HepG2 (cell line): Measurements from ENCODE around the gene F7. TPM values are rescaled to one million over a fixed set of nuclear protein-coding genes. Genes with fewer than 3 reads are reported as not detected.

ENCODE experiments used
- ATF7 ChIP-seq, 2 experiments: fragments of 450-650 bp in 1 of 2; sonication (generic) in 1 of 2; formaldehyde crosslinking in 1 of 2; IDR thresholded peaks; 2 replicates each; pipeline versions ENCODE4 v1.4.0 to v1.6.1; 2016 to 2020; ENCODE audit warnings: antibody characterized with exemption in 1 of 2, mild to moderate bottlenecking in 1 of 2, missing genetic modification reagents in 1 of 2
- BCL6 ChIP-seq: IDR thresholded peaks from 2 replicates; pipeline ENCODE4 v1.6.1; 2016; ENCODE audit warnings: missing genetic modification reagents, missing compliant biosample characterization
- E2F1 ChIP-seq: sonication (generic); formaldehyde crosslinking; IDR thresholded peaks from 2 replicates; pipeline ENCODE4 v1.5.0; 2020; ENCODE audit warnings: missing genetic modification reagents
- ELF3 ChIP-seq: IDR thresholded peaks from 2 replicates; pipeline ENCODE4 v1.6.1; 2016; ENCODE audit warnings: missing genetic modification reagents, missing compliant biosample characterization
- GABPA ChIP-seq, 2 experiments: IDR thresholded peaks; 2 replicates each; pipeline ENCODE4 v1.6.1; 2011 to 2016; ENCODE audit warnings: low read depth in 2 of 2, low read length in 1 of 2, missing biosample characterization in 1 of 2, missing genetic modification characterization in 1 of 2
- HNRNPK ChIP-seq: fragments of 200-400 bp; formaldehyde crosslinking; IDR thresholded peaks from 2 replicates; pipeline ENCODE4 v1.6.1; 2018; ENCODE audit warnings: low read length, low read depth, moderate library complexity, mild to moderate bottlenecking; ENCODE audit not compliant: poor library complexity, severe bottlenecking
- ISL2 ChIP-seq: sonication (generic); formaldehyde crosslinking; IDR thresholded peaks from 2 replicates; pipeline ENCODE4 v1.5.0; 2020; ENCODE audit warnings: missing genetic modification reagents
- JARID2 ChIP-seq: sonication (generic); formaldehyde crosslinking; IDR thresholded peaks from 2 replicates; pipeline ENCODE4 v1.8.1; 2023; ENCODE audit warnings: missing genetic modification reagents, inconsistent platforms; ENCODE audit not compliant: insufficient replicate concordance
- MED1 ChIP-seq: sonication (generic); formaldehyde crosslinking; IDR thresholded peaks from 2 replicates; pipeline ENCODE4 v1.4.0; 2020; ENCODE audit warnings: missing genetic modification reagents
- MIER2 ChIP-seq: IDR thresholded peaks from 2 replicates; pipeline ENCODE4 v1.6.1; 2016; ENCODE audit warnings: missing biosample characterization, missing genetic modification reagents
- MXD1 ChIP-seq: sonication (generic); formaldehyde crosslinking; IDR thresholded peaks from 2 replicates; pipeline ENCODE4 v1.4.0; 2020; ENCODE audit warnings: mild to moderate bottlenecking, missing genetic modification reagents
- MXI1 ChIP-seq: IDR thresholded peaks from 3 replicates; pipeline ENCODE4 v1.6.1; 2012; ENCODE audit warnings: low read depth, low read length, inconsistent platforms, borderline replicate concordance
- PAF1 ChIP-seq: IDR thresholded peaks from 2 replicates; pipeline ENCODE4 v1.6.1; 2016; ENCODE audit warnings: missing genetic modification reagents, missing compliant biosample characterization
- PHF21A ChIP-seq: sonication (generic); formaldehyde crosslinking; IDR thresholded peaks from 2 replicates; pipeline ENCODE4 v1.5.0; 2020; ENCODE audit warnings: mild to moderate bottlenecking, missing genetic modification reagents
- SOX6 ChIP-seq, 2 experiments: fragments of 450-650 bp in 1 of 2; sonication (generic) in 1 of 2; formaldehyde crosslinking in 1 of 2; IDR thresholded peaks; 2 replicates each; pipeline versions ENCODE4 v1.4.0 to v1.6.1; 2017 to 2020; ENCODE audit warnings: antibody characterized with exemption in 1 of 2, mild to moderate bottlenecking in 1 of 2, missing genetic modification reagents in 1 of 2
- SP1 ChIP-seq, 2 experiments: fragments of 450-650 bp in 1 of 2; sonication (generic) in 1 of 2; formaldehyde crosslinking in 1 of 2; IDR thresholded peaks; 2 replicates each; pipeline versions ENCODE4 v1.4.0 to v1.6.1; 2016 to 2020; ENCODE audit warnings: missing genetic modification reagents in 1 of 2
- TEAD2 ChIP-seq: sonication (generic); formaldehyde crosslinking; IDR thresholded peaks from 2 replicates; pipeline ENCODE4 v1.9.0; 2021; ENCODE audit warnings: missing genetic modification reagents
- ZMYM2 ChIP-seq: sonication (generic); formaldehyde crosslinking; IDR thresholded peaks from 2 replicates; pipeline ENCODE4 v1.8.0; 2022; ENCODE audit warnings: mild to moderate bottlenecking, missing genetic modification reagents
- ZNF343 ChIP-seq: sonication (generic); formaldehyde crosslinking; IDR thresholded peaks from 2 replicates; pipeline ENCODE4 v1.4.0; 2020; ENCODE audit warnings: mild to moderate bottlenecking, missing genetic modification reagents
- ZNF501 ChIP-seq: sonication (generic); formaldehyde crosslinking; IDR thresholded peaks from 2 replicates; pipeline ENCODE4 v1.5.1; 2020; ENCODE audit warnings: mild to moderate bottlenecking, moderate library complexity, missing genetic modification reagents
- ZNF589 ChIP-seq: sonication (generic); formaldehyde crosslinking; conservative IDR thresholded peaks from 2 replicates; pipeline ENCODE4 v1.8.0; 2022; ENCODE audit warnings: mild to moderate bottlenecking, moderate library complexity, missing genetic modification reagents
- ZNF644 ChIP-seq: IDR thresholded peaks from 2 replicates; pipeline ENCODE4 v1.6.1; 2016; ENCODE audit warnings: low read depth
- ZNF792 ChIP-seq: IDR thresholded peaks from 2 replicates; pipeline ENCODE4 v1.6.1; 2016
- polyA plus RNA-seq, 8 experiments: library from polyadenylated mRNA; depleted of rRNA in 3 of 8; stranded (reverse) in 7 of 8; unstranded in 1 of 8; fragments of >200 nt; fragmentation: Illumina TruSeq in 4 of 8; extraction: Trizol in 4 of 8; gene quantifications; 2 replicates each; pipeline versions ENCODE4 v1.2.1 to v1.2.3, GENCODE V29; 2011 to 2016; ENCODE audit warnings: low read depth in 4 of 8, missing spikeins in 1 of 8, mixed read lengths in 1 of 8; ENCODE audit not compliant: insufficient read depth in 1 of 8
- total RNA-seq, 5 experiments: library from RNA; depleted of rRNA; stranded (reverse); fragments of >200 nt; fragmentation: Illumina TruSeq; extraction: Trizol; gene quantifications; 2 replicates each; pipeline ENCODE4 v1.2.3, GENCODE V29; 2016; ENCODE audit warnings: low read depth in 1 of 5
- TF ChIP-seq, protein P1 (sequence below): sonication (generic); formaldehyde crosslinking; IDR thresholded peaks from 2 replicates; pipeline ENCODE4 v1.4.0; 2020; ENCODE audit warnings: mild to moderate bottlenecking, missing genetic modification reagents
- TF ChIP-seq, protein P2 (sequence below), 2 experiments: sonication (generic) in 1 of 2; formaldehyde crosslinking in 1 of 2; IDR thresholded peaks; 2 replicates each; pipeline versions ENCODE4 v1.5.1 to v1.6.1; 2011 to 2020; ENCODE audit warnings: borderline replicate concordance in 1 of 2, low read depth in 1 of 2, low read length in 1 of 2, mild to moderate bottlenecking in 1 of 2, missing genetic modification reagents in 1 of 2, moderate library complexity in 1 of 2

F7 gene
- total and polyA plus RNA-seq, 2 of the 13 experiments (the other 11 are each of a cell fraction or from before 2014, with no cell fraction given), result 12.6 to 26.5 TPM

- peak; percentile 47; the same call in 1 of the 2 replicates for TF ChIP-seq ZNF792 (CRISPR knock-in tag)
- TF ChIP-seq GABPA (IDR thresholded peaks at IDR 0.05; ENCODE audit: low read depth, low read length), result no peak
- 0 out of 2 replicates have a peak, but pooled peaks have one; percentile 10 for TF ChIP-seq GABPA (CRISPR knock-in tag; IDR thresholded peaks at IDR 0.05; ENCODE audit: low read depth)
- TF ChIP-seq MED1 (CRISPR knock-in tag), result peak; percentile 89
- peak; percentile 56; the same call in 1 of the 2 replicates for TF ChIP-seq BCL6 (CRISPR knock-in tag)
- no peak for TF ChIP-seq JARID2 (CRISPR knock-in tag)
- TF ChIP-seq ZNF501 (CRISPR knock-in tag), result peak; percentile 76; the same call in 1 of the 2 replicates
- TF ChIP-seq ZMYM2 (CRISPR knock-in tag), result peak; percentile 44; the same call in 1 of the 2 replicates
- no peak for TF ChIP-seq SOX6 (IDR thresholded peaks at IDR 0.05)
- TF ChIP-seq SOX6 (CRISPR knock-in tag; IDR thresholded peaks at IDR 0.05), result peak; percentile 81
- peak; percentile 99 for TF ChIP-seq PHF21A (CRISPR knock-in tag)
- TF ChIP-seq ZNF343, result peak; percentile 72; the same call in 1 of the 2 replicates
- no peak for TF ChIP-seq TEAD2 (CRISPR knock-in tag)
- TF ChIP-seq, protein P1, sequence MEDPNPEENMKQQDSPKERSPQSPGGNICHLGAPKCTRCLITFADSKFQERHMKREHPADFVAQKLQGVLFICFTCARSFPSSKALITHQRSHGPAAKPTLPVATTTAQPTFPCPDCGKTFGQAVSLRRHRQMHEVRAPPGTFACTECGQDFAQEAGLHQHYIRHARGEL (CRISPR knock-in tag), result no peak
- TF ChIP-seq ZNF589 (CRISPR knock-in tag), result peak; percentile 54; the same call in 1 of the 2 replicates
- TF ChIP-seq E2F1, result no peak
- TF ChIP-seq PAF1 (CRISPR knock-in tag), result no peak
- no peak for TF ChIP-seq SP1 (IDR thresholded peaks at IDR 0.05)
- peak; percentile 34; the same call in 1 of the 2 replicates for TF ChIP-seq SP1 (CRISPR knock-in tag; IDR thresholded peaks at IDR 0.05)
- peak; percentile 59; the same call in 1 of the 2 replicates for TF ChIP-seq MXD1
- peak; percentile 43; the same call in 1 of the 2 replicates for TF ChIP-seq ZNF644 (CRISPR knock-in tag)
- peak; percentile 52 for TF ChIP-seq ELF3 (CRISPR knock-in tag)
- peak; percentile 66; the same call in 1 of the 2 replicates for TF ChIP-seq MIER2
- TF ChIP-seq HNRNPK, result no peak
- no peak for TF ChIP-seq ATF7 (IDR thresholded peaks at IDR 0.05)
- peak; percentile 90 for TF ChIP-seq ATF7 (CRISPR knock-in tag; IDR thresholded peaks at IDR 0.05)
- peak; percentile 82; the same call in 1 of the 3 replicates for TF ChIP-seq MXI1
- TF ChIP-seq, protein P2, sequence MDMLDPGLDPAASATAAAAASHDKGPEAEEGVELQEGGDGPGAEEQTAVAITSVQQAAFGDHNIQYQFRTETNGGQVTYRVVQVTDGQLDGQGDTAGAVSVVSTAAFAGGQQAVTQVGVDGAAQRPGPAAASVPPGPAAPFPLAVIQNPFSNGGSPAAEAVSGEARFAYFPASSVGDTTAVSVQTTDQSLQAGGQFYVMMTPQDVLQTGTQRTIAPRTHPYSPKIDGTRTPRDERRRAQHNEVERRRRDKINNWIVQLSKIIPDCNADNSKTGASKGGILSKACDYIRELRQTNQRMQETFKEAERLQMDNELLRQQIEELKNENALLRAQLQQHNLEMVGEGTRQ (IDR thresholded peaks at IDR 0.05; ENCODE audit: low read depth, low read length), result no peak
- TF ChIP-seq, protein P2 (CRISPR knock-in tag; IDR thresholded peaks at IDR 0.05; ENCODE audit: borderline replicate concordance), result peak; percentile 81; the same call in 1 of the 2 replicates
- TF ChIP-seq ISL2 (CRISPR knock-in tag), result 0 out of 2 replicates have a peak, but pooled peaks have one; percentile 36
Observed at GRCh38 chr13:113105032-113105920, at the start of gene F7 (continued).
